OCI-LY3 (cell line): Measurements from ENCODE around the gene B4GALNT1.

Experiments
- H2AFZ ChIP-seq: fragments of 200-600, 300-600 bp; shearing (Covaris generic); 2 replicates; pipeline ENCODE4 v1.6.0; 2014; ENCODE audit warnings: antibody characterized with exemption, low read depth, low read length
- H3K27ac ChIP-seq: fragments of 200-600, 300-600 bp; sonication (generic); 2 replicates; pipeline ENCODE4 v1.5.1; 2014; ENCODE audit warnings: mild to moderate bottlenecking, low read length, moderate library complexity, mixed read lengths
- H3K27me3 ChIP-seq: fragments of 200-600, 300-600 bp; sonication (generic); 2 replicates; pipeline ENCODE4 v1.6.1; 2014; ENCODE audit warnings: low read depth, low read length, mixed read lengths
- H3K36me3 ChIP-seq: fragments of 200-600, 300-600 bp; sonication (generic); replicated peaks from 2 replicates; pipeline ENCODE3; 2014; ENCODE audit warnings: low read depth, low read length, mixed read lengths
- H3K4me1 ChIP-seq: fragments of 300-600, 200-600 bp; sonication (generic); 2 replicates; pipeline ENCODE4 v1.6.1; 2014; ENCODE audit warnings: low read length, mixed read lengths
- H3K4me2 ChIP-seq: fragments of 200-600, 300-600 bp; sonication (generic); 2 replicates; pipeline ENCODE4 v1.6.1; 2014; ENCODE audit warnings: low read length, mixed read lengths
- H3K4me3 ChIP-seq: fragments of 300-600, 200-600 bp; sonication (generic); 2 replicates; pipeline ENCODE4 v1.5.1; 2014; ENCODE audit warnings: antibody characterized with exemption, mild to moderate bottlenecking, low read length, moderate library complexity
- H3K79me2 ChIP-seq: fragments of 300-600, 200-600 bp; shearing (Covaris generic); 2 replicates; pipeline ENCODE4 v1.6.1; 2014; ENCODE audit warnings: mild to moderate bottlenecking, low read length, mixed read lengths
- H3K9ac ChIP-seq: fragments of 300-600, 200-600 bp; shearing (Covaris generic); 2 replicates; pipeline ENCODE4 v1.6.0; 2014; ENCODE audit warnings: mild to moderate bottlenecking, low read length, moderate library complexity
- H3K9me3 ChIP-seq: fragments of 200-600, 300-600 bp; shearing (Covaris generic); 2 replicates; pipeline ENCODE4 v1.6.1; 2014; ENCODE audit warnings: low read length, mixed read lengths; ENCODE audit not compliant: insufficient read depth
- H4K20me1 ChIP-seq: fragments of 200-600, 300-600 bp; sonication (generic); 2 replicates; pipeline ENCODE4 v1.6.1; 2016; ENCODE audit warnings: low read length, mixed read lengths; ENCODE audit not compliant: insufficient read depth
- EZH2phosphoT487 ChIP-seq: fragments of 200-600 bp; shearing (Covaris generic); IDR thresholded peaks from 2 replicates; pipeline ENCODE4 v1.6.1; 2018; ENCODE audit warnings: antibody characterized with exemption, mixed run types, low read depth
- TF ChIP-seq, protein P1 (sequence below): fragments of 200-600, 300-600 bp; sonication (generic); IDR thresholded peaks from 2 replicates; pipeline ENCODE4 v1.5.1; 2014; ENCODE audit warnings: antibody characterized with exemption, low read length, low read depth

The B4GALNT1 gene

DNA sequence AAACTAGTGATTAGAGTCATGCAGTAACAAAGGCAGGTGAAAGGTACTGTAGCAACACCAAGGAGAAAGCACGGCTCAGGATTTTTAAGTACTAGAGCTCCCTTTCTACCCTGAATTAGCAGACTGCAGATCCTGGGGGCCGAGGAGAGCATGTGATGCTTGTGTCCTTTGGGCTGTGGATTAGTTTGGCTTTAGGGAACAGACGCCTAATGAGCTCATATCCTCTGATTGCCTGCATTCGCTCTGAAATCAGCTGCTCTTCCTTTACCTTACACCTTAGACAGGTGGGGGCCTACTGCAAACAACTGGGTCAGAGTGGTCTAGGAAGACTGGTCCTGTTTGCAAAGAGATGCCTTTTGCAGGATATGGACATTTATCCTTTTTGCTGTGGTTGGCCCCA, 39.8 kb downstream of the B4GALNT1 start:
- TF ChIP-seq, protein P1, sequence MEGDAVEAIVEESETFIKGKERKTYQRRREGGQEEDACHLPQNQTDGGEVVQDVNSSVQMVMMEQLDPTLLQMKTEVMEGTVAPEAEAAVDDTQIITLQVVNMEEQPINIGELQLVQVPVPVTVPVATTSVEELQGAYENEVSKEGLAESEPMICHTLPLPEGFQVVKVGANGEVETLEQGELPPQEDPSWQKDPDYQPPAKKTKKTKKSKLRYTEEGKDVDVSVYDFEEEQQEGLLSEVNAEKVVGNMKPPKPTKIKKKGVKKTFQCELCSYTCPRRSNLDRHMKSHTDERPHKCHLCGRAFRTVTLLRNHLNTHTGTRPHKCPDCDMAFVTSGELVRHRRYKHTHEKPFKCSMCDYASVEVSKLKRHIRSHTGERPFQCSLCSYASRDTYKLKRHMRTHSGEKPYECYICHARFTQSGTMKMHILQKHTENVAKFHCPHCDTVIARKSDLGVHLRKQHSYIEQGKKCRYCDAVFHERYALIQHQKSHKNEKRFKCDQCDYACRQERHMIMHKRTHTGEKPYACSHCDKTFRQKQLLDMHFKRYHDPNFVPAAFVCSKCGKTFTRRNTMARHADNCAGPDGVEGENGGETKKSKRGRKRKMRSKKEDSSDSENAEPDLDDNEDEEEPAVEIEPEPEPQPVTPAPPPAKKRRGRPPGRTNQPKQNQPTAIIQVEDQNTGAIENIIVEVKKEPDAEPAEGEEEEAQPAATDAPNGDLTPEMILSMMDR = no peak
- no peak for TF ChIP-seq EZH2phosphoT487
- Histone ChIP-seq H3K4me2 (no peak overlapping the region), H3K9me3 (no peaks in the 10 kb centered on the region), H4K20me1 (no peaks in the 10 kb centered on the region), H3K27me3 (peaks cover 2% of the 10 kb centered on the region; the same call in 1 of the 2 replicates), H3K4me1 (peaks cover 17% of the 10 kb centered on the region), H3K9ac (no peak overlapping the region), H3K27ac (no peak overlapping the region), H3K79me2 (peaks cover 17% of the 10 kb centered on the region), H2AFZ (no peak overlapping the region), H3K36me3 (no peaks in the 10 kb centered on the region), H3K4me3 (no peak overlapping the region)

DNA sequence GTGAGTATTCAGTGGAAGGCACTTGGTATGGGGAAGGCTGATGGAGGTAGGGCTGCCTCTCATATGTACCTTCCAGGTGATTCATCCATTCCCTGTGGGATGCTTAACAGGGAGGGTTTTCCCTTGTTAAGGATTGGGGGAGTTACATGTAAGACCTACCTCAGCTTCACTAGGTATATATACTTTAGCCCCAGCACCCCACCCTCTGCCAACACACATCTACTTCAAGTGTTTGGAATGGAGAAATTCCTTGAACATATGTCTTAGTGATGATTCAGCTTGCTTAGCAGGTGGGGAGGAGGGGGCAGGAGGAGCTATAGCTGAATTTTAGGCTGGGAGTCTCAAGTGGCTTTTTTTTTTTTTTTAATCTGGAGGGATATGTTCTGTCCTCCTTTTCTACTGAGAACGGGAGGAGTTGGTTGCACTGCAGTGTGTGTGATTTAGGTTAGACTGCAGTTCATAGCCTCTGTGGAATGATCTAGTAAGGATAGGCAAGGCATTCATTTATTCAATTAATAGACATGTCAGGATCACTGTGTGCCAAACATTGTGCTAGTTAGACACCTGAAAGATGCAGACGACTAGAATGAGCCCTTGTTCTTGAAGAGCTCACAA, 40.3 kb downstream of the B4GALNT1 start:
- Histone ChIP-seq H3K4me3 (no peak overlapping the region), H4K20me1 (no peaks in the 10 kb centered on the region), H2AFZ (no peak overlapping the region), H3K27ac (no peak overlapping the region), H3K9ac (no peak overlapping the region), H3K4me2 (no peak overlapping the region), H3K79me2 (peaks cover 17% of the 10 kb centered on the region), H3K36me3 (no peaks in the 10 kb centered on the region), H3K4me1 (peaks cover 17% of the 10 kb centered on the region), H3K27me3 (peaks cover 8% of the 10 kb centered on the region; the same call in 1 of the 2 replicates), H3K9me3 (no peaks in the 10 kb centered on the region)
- TF ChIP-seq, protein P1 = no peak
- TF ChIP-seq EZH2phosphoT487 = no peak

DNA sequence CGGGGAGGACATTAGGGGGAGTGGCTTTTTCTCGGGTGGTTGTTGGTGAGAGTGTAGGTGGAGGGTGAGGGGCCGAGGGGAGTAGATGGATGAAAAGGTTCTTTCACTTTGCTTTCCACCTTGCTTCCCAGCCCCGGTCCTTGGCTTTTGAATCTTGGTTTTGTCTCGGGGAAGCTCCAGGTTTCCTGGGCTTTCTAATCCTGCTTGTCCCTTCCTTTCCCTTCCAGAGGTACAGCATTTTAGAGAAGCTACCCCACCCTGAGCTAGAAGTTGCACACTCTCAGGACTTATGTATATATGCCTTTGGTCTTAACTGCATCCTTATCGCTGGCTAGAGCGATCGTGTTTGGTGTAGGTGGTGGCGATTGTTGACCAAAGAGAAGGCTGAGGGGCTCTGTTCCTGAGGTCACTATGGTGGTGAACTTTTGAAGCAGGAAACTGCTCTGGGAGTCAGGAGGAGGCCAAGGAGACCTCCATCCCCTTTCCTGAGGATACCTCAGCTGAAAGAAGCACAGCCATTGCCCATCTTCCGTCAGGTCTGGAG, 41.1 kb downstream of the B4GALNT1 start:
- peak overlapping the region; percentile 100 for H3K4me2 ChIP-seq
- no peak overlapping the region for H3K27ac ChIP-seq
- H3K27me3 ChIP-seq = peaks cover 13% of the 10 kb centered on the region
- H3K36me3 ChIP-seq = no peaks in the 10 kb centered on the region
- H4K20me1 ChIP-seq = no peaks in the 10 kb centered on the region
- H3K4me1 ChIP-seq = peaks cover 17% of the 10 kb centered on the region
- TF ChIP-seq, protein P1 = no peak
- no peak for TF ChIP-seq EZH2phosphoT487
- H3K9ac ChIP-seq = peak overlapping the region; percentile 74
- H3K4me3 ChIP-seq = peak overlapping the region; percentile 99
- H3K9me3 ChIP-seq = no peaks in the 10 kb centered on the region
- H2AFZ ChIP-seq = no peak overlapping the region; the same call in 1 of the 2 replicates
- peaks cover 17% of the 10 kb centered on the region for H3K79me2 ChIP-seq

DNA sequence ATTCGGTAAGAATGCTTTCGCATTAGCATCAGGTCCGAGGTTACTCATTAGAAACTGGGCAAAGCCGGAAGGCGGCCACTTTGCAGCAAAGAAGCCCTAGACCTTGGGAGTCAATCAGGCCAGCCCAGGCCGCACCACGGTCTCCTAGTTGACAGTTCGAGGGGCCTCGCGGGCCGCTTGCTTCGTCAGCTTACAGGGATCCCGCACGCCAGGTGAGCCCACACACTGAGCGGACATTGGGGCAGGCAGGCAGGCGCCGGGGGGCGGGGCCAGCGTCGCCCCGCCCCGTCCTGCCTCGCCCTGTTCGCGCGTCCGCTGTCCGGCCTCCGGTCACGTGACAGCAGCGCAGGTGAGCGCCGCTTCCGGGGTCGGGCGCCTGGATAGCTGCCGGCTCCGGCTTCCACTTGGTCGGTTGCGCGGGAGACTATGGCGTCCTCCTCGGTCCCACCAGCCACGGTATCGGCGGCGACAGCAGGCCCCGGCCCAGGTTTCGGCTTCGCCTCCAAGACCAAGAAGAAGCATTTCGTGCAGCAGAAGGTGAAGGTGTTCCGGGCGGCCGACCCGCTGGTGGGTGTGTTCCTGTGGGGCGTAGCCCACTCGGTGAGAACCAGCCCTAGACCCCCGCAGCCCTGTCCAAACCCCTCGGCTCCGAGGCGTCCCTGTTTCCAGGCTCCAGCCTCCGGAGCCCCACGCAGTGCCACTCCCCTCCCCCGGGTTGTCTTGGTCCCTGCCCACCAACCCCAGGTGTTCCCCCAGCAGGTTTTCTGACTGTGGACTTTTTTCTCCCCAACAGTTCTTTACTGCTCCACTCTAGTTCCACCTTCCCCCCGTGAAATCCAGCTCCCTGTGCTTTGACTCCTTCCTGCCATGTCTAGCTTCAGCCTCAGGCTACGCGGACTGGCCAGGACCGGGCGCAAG, 41.9 kb downstream of the B4GALNT1 start, which contains the start of gene PIP4K2C:
PIP4K2C (plus strand) TSS at position 329 of the 918 bp plus-strand sequence; CDS start at position 427, 98 bp downstream.
- TF ChIP-seq EZH2phosphoT487 = no peak
- TF ChIP-seq, protein P1 = no peak
- Histone ChIP-seq H4K20me1 (no peaks in the 10 kb centered on the region), H3K4me2 (peak within 1 kb of the TSS; percentile 100), H3K9ac (peak within 1 kb of the TSS; percentile 74), H2AFZ (peak within 1 kb of the TSS; percentile 92), H3K36me3 (no peaks in the 10 kb centered on the region), H3K27ac (no peak within 1 kb of the TSS), H3K4me1 (peaks cover 17% of the 10 kb centered on the region), H3K4me3 (peak within 1 kb of the TSS; percentile 99), H3K27me3 (peaks cover 15% of the 10 kb centered on the region), H3K9me3 (no peaks in the 10 kb centered on the region), H3K79me2 (peaks cover 17% of the 10 kb centered on the region)
